DND-41 (cell line): ENCODE data around the gene OLAH.

ENCODE experiments used
- ATAC-seq: fragments of 200-7000 bp; cut with Tn5 transposase; 3 replicates; pipeline ENCODE4 v1.9.1; 2021; ENCODE audit warnings: low read depth; ENCODE audit not compliant: insufficient read depth
- DNase-seq: peaks from one replicate; pipeline ENCODE4 v3.0.0-alpha.2; 2020
- H2AFZ ChIP-seq: 2 replicates; pipeline ENCODE4 v1.6.0; 2012; ENCODE audit warnings: low read depth, low read length
- H3K27ac ChIP-seq: 2 replicates; pipeline ENCODE4 v1.5.1; 2012; ENCODE audit warnings: low read length, inconsistent platforms
- H3K27me3 ChIP-seq: fragments of 200-600 bp; sonication (generic); 2 replicates; pipeline ENCODE4 v1.6.0; 2012; ENCODE audit warnings: low read length, mild to moderate bottlenecking, inconsistent platforms; ENCODE audit not compliant: insufficient read depth, poor library complexity
- H3K36me3 ChIP-seq: 2 replicates; pipeline ENCODE4 v1.5.1; 2012; ENCODE audit warnings: low read length, inconsistent platforms; ENCODE audit not compliant: insufficient read depth
- H3K4me1 ChIP-seq: 2 replicates; pipeline ENCODE4 v1.5.1; 2012; ENCODE audit warnings: mild to moderate bottlenecking, low read length; ENCODE audit not compliant: insufficient read depth
- H3K4me2 ChIP-seq: 2 replicates; pipeline ENCODE4 v1.6.0; 2012; ENCODE audit warnings: mild to moderate bottlenecking, moderate library complexity, low read length, inconsistent platforms; ENCODE audit not compliant: insufficient read depth
- H3K4me3 ChIP-seq, 2 experiments: fragments of 200-600 bp in 1 of 2; shearing (Covaris generic) in 1 of 2; 2 replicates each; pipeline ENCODE4 v1.5.1; 2012 to 2016; ENCODE audit warnings: inconsistent platforms in 2 of 2, low read length in 2 of 2, mild to moderate bottlenecking in 2 of 2, low read depth in 1 of 2, moderate library complexity in 1 of 2
- H3K79me2 ChIP-seq: 2 replicates; pipeline ENCODE4 v1.6.0; 2012; ENCODE audit warnings: low read length, inconsistent platforms; ENCODE audit not compliant: insufficient read depth
- H3K9ac ChIP-seq: 2 replicates; pipeline ENCODE4 v1.6.0; 2012; ENCODE audit warnings: low read depth, mild to moderate bottlenecking, inconsistent platforms, low read length, moderate library complexity
- H3K9me3 ChIP-seq: 2 replicates; pipeline ENCODE4 v1.5.1; 2012; ENCODE audit warnings: low read length, moderate library complexity, mild to moderate bottlenecking, inconsistent platforms; ENCODE audit not compliant: insufficient read depth, severe bottlenecking
- H4K20me1 ChIP-seq: 2 replicates; pipeline ENCODE4 v1.6.0; 2012; ENCODE audit warnings: low read length; ENCODE audit not compliant: insufficient read depth
- CTCF ChIP-seq: IDR thresholded peaks from 2 replicates; pipeline ENCODE4 v1.5.1; 2012; ENCODE audit warnings: borderline replicate concordance, low read length, moderate library complexity, mild to moderate bottlenecking; ENCODE audit not compliant: poor library complexity, severe bottlenecking; ENCODE audit errors: extremely low read depth
- EZH2 ChIP-seq: IDR thresholded peaks from 3 replicates; pipeline ENCODE4 v1.6.1; 2012; ENCODE audit warnings: borderline replicate concordance, low read depth, mild to moderate bottlenecking, moderate library complexity, low read length, inconsistent platforms; ENCODE audit not compliant: severe bottlenecking

OLAH gene

GRCh38 chr10:15069230-15069629 lies 25.5 kb downstream of the OLAH start:
- Histone ChIP-seq H3K4me2 (no peak overlapping the region), H2AFZ (no peak overlapping the region), H3K27me3 (no peaks in the 10 kb centered on the region), H3K79me2 (no peaks in the 10 kb centered on the region), H3K4me3 (no peak overlapping the region), H4K20me1 (no peaks in the 10 kb centered on the region), H3K9ac (no peak overlapping the region), H3K27ac (no peak overlapping the region), H3K9me3 (peaks cover 5% of the 10 kb centered on the region), H3K4me1 (no peaks in the 10 kb centered on the region), H3K36me3 (peaks cover 6% of the 10 kb centered on the region; the same call in 1 of the 2 replicates)
- TF ChIP-seq EZH2 (no peak), CTCF (no peak)
- DNase-seq (no peak), ATAC-seq (no peak)

- Histone ChIP-seq H3K4me2 (no peak overlapping the region), H3K36me3 (peaks cover 15% of the 10 kb centered on the region; the same call in 1 of the 2 replicates), H4K20me1 (no peaks in the 10 kb centered on the region), H3K9ac (no peak overlapping the region), H3K4me1 (no peaks in the 10 kb centered on the region), H3K79me2 (no peaks in the 10 kb centered on the region), H3K4me3 (no peak overlapping the region), H3K27me3 (no peaks in the 10 kb centered on the region), H2AFZ (no peak overlapping the region), H3K27ac (no peak overlapping the region), H3K9me3 (no peaks in the 10 kb centered on the region)
- no peak for TF ChIP-seq CTCF
- no peak for TF ChIP-seq EZH2
- ATAC-seq = no peak
- no peak for DNase-seq
Observed at GRCh38 chr10:15072358-15072757, 28.6 kb downstream of the OLAH start.

GRCh38 chr10:15075421-15075820 lies 31.7 kb downstream of the OLAH start:
- Histone ChIP-seq H3K9me3 (no peaks in the 10 kb centered on the region), H3K4me2 (no peak overlapping the region), H3K79me2 (no peaks in the 10 kb centered on the region), H3K9ac (no peak overlapping the region), H3K27ac (no peak overlapping the region), H3K36me3 (peaks cover 15% of the 10 kb centered on the region; the same call in 1 of the 2 replicates), H3K4me1 (no peaks in the 10 kb centered on the region), H4K20me1 (no peaks in the 10 kb centered on the region), H2AFZ (no peak overlapping the region), H3K4me3 (no peak overlapping the region), H3K27me3 (no peaks in the 10 kb centered on the region)
- ATAC-seq (no peak), DNase-seq (no peak)
- TF ChIP-seq CTCF = no peak
- no peak for TF ChIP-seq EZH2
